GM12891 (cell line): ENCODE data around the gene PPT2.

Source experiments
- POLR2A ChIP-seq: IDR thresholded peaks from 2 replicates; pipeline ENCODE4 v1.6.1; 2011; ENCODE audit warnings: low read depth, low read length, control low read depth
- POLR2AphosphoS5 ChIP-seq: IDR thresholded peaks from 2 replicates; pipeline ENCODE4 v1.6.1; 2011; ENCODE audit warnings: low read depth, low read length, control low read depth

GRCh38 chr6:32198345-32198696 lies 44.4 kb downstream of the PPT2 start:
- no peak for TF ChIP-seq POLR2A
- TF ChIP-seq POLR2AphosphoS5 = no peak
